Caco-2 (cell line): ENCODE results near the gene MED14. TPM values are rescaled to one million over a fixed set of nuclear protein-coding genes. Genes with fewer than 3 reads are reported as not detected.

Source experiments
- BruUV-seq: library from RNA; stranded (reverse); fragments of 400-500 nt; replicated peaks from 2 replicates; lab custom pipeline; 2021; lab: Mats Ljungman, UMichigan
- CTCF ChIA-PET: fragments of 300-600 bp; sonication (Branson Sonifier 250); formaldehyde crosslinking; loops from one replicate; lab custom pipeline; 2022; ENCODE audit warnings: antibody characterized with exemption; lab: Charles Lee
- POLR2A ChIA-PET: fragments of 300-600 bp; sonication (Branson Sonifier 250); formaldehyde crosslinking; loops from one replicate; lab custom pipeline; 2022; ENCODE audit warnings: antibody characterized with exemption; lab: Charles Lee
- DNase-seq, 2 experiments: peaks; one replicate each; pipeline versions ENCODE4 v3.0.0 to v3.0.0-alpha.2; 2020 to 2022
- H3K27me3 ChIP-seq: replicated peaks from 2 replicates; pipeline ENCODE4 v1.6.0; 2011; ENCODE audit warnings: low read length; ENCODE audit not compliant: control insufficient read depth, insufficient read depth
- H3K36me3 ChIP-seq: 2 replicates; pipeline ENCODE4 v1.5.1; 2011; ENCODE audit warnings: low read length; ENCODE audit not compliant: control insufficient read depth, insufficient read depth
- H3K4me1 ChIP-seq: fragments of 250-450 bp; sonication (Bioruptor Pico); 2 replicates; pipeline ENCODE4 v1.5.1; 2020; ENCODE audit warnings: mild to moderate bottlenecking
- H3K4me3 ChIP-seq: 2 replicates; pipeline ENCODE4 v1.5.1; 2011; ENCODE audit warnings: low read depth, mild to moderate bottlenecking, control low read depth, low read length
- H3K9me3 ChIP-seq: fragments of 250-450 bp; sonication (Bioruptor Pico); 2 replicates; pipeline ENCODE4 v1.5.1; 2020; ENCODE audit warnings: mild to moderate bottlenecking, moderate library complexity
- H3K27ac Mint-ChIP-seq: one replicate; pipeline ENCODE4 v1.8.0; 2022; ENCODE audit warnings: mixed read lengths; ENCODE audit not compliant: unreplicated experiment
- H3K27me3 Mint-ChIP-seq: one replicate; pipeline ENCODE4 v1.8.0; 2022; ENCODE audit warnings: mixed read lengths; ENCODE audit not compliant: insufficient read depth, unreplicated experiment
- H3K36me3 Mint-ChIP-seq: one replicate; pipeline ENCODE4 v1.8.0; 2022; ENCODE audit warnings: mild to moderate bottlenecking, mixed read lengths; ENCODE audit not compliant: insufficient read depth, unreplicated experiment
- H3K4me1 Mint-ChIP-seq: one replicate; pipeline ENCODE4 v1.8.0; 2022; ENCODE audit warnings: low read depth, mixed read lengths; ENCODE audit not compliant: unreplicated experiment
- H3K4me3 Mint-ChIP-seq: one replicate; pipeline ENCODE4 v1.8.0; 2022; ENCODE audit warnings: mild to moderate bottlenecking, moderate library complexity, mixed read lengths; ENCODE audit not compliant: unreplicated experiment
- H3K9me3 Mint-ChIP-seq: one replicate; pipeline ENCODE4 v1.8.0; 2022; ENCODE audit warnings: mixed read lengths; ENCODE audit not compliant: unreplicated experiment
- CTCF ChIP-seq, 2 experiments: fragments of 200-600 bp in 1 of 2; IDR thresholded peaks; 1 replicate in 1 of 2; 2 replicates in 1 of 2; pipeline versions ENCODE4 v1.5.1 to v1.8.0; 2011 to 2022; ENCODE audit warnings: antibody characterized with exemption in 1 of 2, control low read depth in 1 of 2, inconsistent platforms in 1 of 2, low read depth in 1 of 2, low read length in 1 of 2, mild to moderate bottlenecking in 1 of 2, moderate library complexity in 1 of 2; ENCODE audit not compliant: insufficient read depth in 1 of 2, severe bottlenecking in 1 of 2, unreplicated experiment in 1 of 2
- intact Hi-C: fragments of 100-400 bp; cut with micrococcal nuclease; formaldehyde crosslinking; loops from one replicate; pipeline ENCODE4 v1.10.0; 2022; ENCODE audit not compliant: unreplicated experiment
- total RNA-seq: library from RNA; stranded (reverse); gene quantifications from 2 replicates; pipeline ENCODE4 v1.2.3, GENCODE V29; 2022

MED14 gene
- total RNA-seq, 1 experiment from 2014 or later, result 42.6 TPM

- H3K4me3 ChIP-seq, result no peak overlapping the region
- H3K27me3 ChIP-seq, result no peaks in the 10 kb centered on the region
- peaks cover 17% of the 10 kb centered on the region for H3K4me1 Mint-ChIP-seq
- POLR2A ChIA-PET, result no interaction called here
- no peaks in the 10 kb centered on the region for H3K36me3 ChIP-seq
- TF ChIP-seq CTCF (IDR thresholded peaks at IDR 0.05; ENCODE audit: insufficient read depth in 1 of 2, low read depth in 1 of 2, low read length in 1 of 2, severe bottlenecking in 1 of 2, unreplicated experiment in 1 of 2), result no peak
- DNase-seq, result no peak
- no TSS peak for BruUV-seq
- intact Hi-C loops, result no loop called here
- H3K36me3 Mint-ChIP-seq, result peaks cover 18% of the 10 kb centered on the region
- no peak overlapping the region for H3K4me3 Mint-ChIP-seq
- H3K9me3 Mint-ChIP-seq, result no peaks in the 10 kb centered on the region
- no peaks in the 10 kb centered on the region for H3K27me3 Mint-ChIP-seq
- no peaks in the 10 kb centered on the region for H3K9me3 ChIP-seq
- H3K4me1 ChIP-seq, result no peaks in the 10 kb centered on the region; the same call in 1 of the 2 replicates
- no peak overlapping the region for H3K27ac Mint-ChIP-seq
- CTCF ChIA-PET, result no interaction called here
Measured at GRCh38 chrX:40727581-40728252, 7.6 kb downstream of the MED14 start.

- TF ChIP-seq CTCF (IDR thresholded peaks at IDR 0.05; ENCODE audit: insufficient read depth in 1 of 2, low read depth in 1 of 2, low read length in 1 of 2, severe bottlenecking in 1 of 2, unreplicated experiment in 1 of 2), result no peak
- no peaks in the 10 kb centered on the region for H3K36me3 ChIP-seq
- no peaks in the 10 kb centered on the region; the same call in 1 of the 2 replicates for H3K4me1 ChIP-seq
- H3K4me1 Mint-ChIP-seq, result peaks cover 13% of the 10 kb centered on the region
- ChIA-PET CTCF (no interaction called here), POLR2A (no interaction called here)
- H3K4me3 ChIP-seq, result no peak overlapping the region
- intact Hi-C loops, result no loop called here
- peaks cover 19% of the 10 kb centered on the region for H3K36me3 Mint-ChIP-seq
- no peak overlapping the region for H3K4me3 Mint-ChIP-seq
- DNase-seq, result no peak
- H3K9me3 Mint-ChIP-seq, result no peaks in the 10 kb centered on the region
- BruUV-seq, result no TSS peak
- H3K27ac Mint-ChIP-seq, result no peak overlapping the region
- no peaks in the 10 kb centered on the region for H3K27me3 Mint-ChIP-seq
- no peaks in the 10 kb centered on the region for H3K9me3 ChIP-seq
- no peaks in the 10 kb centered on the region for H3K27me3 ChIP-seq
Measured at GRCh38 chrX:40727093-40727492, 8.2 kb downstream of the MED14 start.

GRCh38 chrX:40722930-40723329, 12.4 kb downstream of the MED14 start:
- Mint-ChIP-seq H3K4me1 (peaks cover 5% of the 10 kb centered on the region), H3K9me3 (no peaks in the 10 kb centered on the region), H3K27ac (no peak overlapping the region), H3K4me3 (no peak overlapping the region), H3K36me3 (peaks cover 18% of the 10 kb centered on the region), H3K27me3 (no peaks in the 10 kb centered on the region)
- intact Hi-C loops, result no loop called here
- no peak for DNase-seq
- BruUV-seq, result no TSS peak
- no peaks in the 10 kb centered on the region for H3K9me3 ChIP-seq
- no peaks in the 10 kb centered on the region for H3K36me3 ChIP-seq
- no peak overlapping the region for H3K4me3 ChIP-seq
- ChIA-PET POLR2A (no interaction called here), CTCF (no interaction called here)
- TF ChIP-seq CTCF (IDR thresholded peaks at IDR 0.05; ENCODE audit: insufficient read depth in 1 of 2, low read depth in 1 of 2, low read length in 1 of 2, severe bottlenecking in 1 of 2, unreplicated experiment in 1 of 2), result no peak
- H3K27me3 ChIP-seq, result no peaks in the 10 kb centered on the region
- H3K4me1 ChIP-seq, result no peaks in the 10 kb centered on the region
